ENCODE measurements around the gene MSL3B.
"Not testable (repeated sequence)": the region's sequence is repeated elsewhere in the genome, so short reads cannot be mapped to it uniquely, and the experiment has no call there.

MSL3B gene

DNA sequence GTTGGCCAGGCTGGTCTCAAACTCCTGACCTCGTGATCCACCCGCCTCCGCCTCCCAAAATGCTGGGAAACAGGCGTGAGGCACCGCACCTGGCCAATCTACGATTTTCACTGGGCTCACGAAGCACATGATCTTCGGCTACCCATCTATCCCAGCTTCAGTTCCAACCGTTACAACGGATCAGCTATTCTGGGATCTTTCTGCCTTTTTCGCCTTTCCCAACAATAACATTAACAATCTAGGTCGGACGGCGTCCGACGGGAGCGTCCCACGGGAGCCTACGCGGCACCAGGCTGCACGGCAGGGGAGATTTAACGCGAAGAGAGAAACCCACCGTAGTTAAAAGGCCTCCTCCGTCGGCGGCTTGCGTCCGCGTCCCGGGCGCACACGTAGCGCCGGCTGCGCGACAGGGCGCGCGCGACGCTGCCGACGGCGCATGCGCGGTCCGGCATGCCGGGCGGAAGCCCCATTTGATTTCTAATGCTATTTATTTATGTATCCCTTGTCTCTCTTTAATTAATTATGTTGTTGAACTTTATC is at the start of gene MSL3B:
Gene MSL3B (minus strand): TSS at position 394 of the 540 bp plus-strand sequence.
- DNase-seq: peak; percentile 25 to 65

DNA sequence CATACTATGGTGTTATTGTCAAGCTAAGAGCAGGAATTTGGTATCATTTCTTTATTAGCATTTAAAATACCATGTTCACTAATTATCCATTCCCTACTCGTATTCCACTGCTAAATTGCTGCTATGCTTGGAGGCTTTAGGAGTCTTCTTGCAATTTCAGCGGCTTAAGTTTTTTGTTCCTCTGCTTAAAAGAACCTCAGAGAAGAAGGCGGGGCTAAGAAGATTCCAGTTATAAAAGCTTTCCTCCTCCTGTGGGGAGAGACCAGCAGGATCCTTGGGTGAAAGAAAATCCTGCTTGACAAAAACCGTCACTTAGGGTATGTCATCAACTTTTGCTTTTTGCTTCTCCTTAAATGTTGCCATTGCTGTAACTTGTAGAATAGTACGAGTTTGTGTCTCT is 48.9 kb upstream of the MSL3B start, which contains the start of gene TRPM8:
Gene TRPM8 (plus strand): TSS at position 258 of the 400 bp plus-strand sequence. CDS start 9,165 bp downstream, outside the sequence.
- DNase-seq: no peak

DNA sequence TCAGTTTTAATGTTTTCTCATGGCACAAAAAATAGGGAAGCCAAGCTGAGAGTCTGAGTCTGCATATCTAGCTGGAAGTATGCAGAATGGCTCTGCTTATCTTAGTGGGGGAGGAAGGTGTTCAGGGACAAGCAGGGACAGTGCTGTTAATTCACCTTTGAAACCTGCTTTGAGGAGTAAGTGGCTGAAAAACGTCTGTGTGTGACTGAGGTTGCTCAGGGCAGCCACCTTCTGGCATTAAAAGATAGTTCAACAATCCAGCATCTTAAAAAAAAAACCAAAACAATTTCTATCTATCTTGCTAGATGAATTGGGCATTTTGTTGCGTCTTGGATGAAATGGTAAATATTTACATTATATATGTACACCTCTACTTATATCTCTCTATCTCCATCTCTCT is 46.9 kb upstream of the MSL3B start:
- DNase-seq: no peak

DNA sequence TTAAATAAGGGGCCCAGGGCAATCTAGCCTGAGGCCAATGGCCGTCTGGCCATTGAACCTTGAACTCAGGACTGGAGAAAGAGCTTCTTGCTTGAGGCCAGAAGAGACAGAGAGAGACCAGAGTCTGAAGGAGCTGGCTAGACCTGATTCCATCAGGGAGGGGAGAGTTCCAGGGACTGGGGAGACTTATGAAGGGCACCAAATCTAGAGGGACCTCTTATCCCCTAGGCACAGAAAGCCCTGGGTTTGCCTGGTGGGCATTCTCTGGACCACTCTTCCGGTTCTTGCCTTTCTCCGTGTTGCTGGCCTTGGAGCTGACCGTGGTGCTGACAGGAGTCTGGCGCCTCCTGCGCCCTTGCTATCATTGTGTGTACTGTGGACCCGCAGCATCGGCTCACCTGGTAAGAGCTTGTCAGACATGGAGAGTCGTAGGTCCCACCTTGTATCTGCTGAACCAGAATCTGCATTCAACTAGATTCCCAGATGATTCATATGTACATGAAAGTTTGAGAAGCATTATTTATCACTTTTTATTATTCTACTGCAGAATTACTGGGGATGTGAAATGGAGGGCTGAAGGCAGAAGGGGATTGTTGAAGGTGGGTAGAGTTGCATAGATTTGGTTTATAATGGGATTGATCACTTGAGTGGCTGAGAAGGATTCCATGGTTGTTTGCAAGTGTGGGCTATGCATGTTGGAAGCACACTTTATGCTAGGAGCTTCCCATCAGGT is 44.7 kb upstream of the MSL3B start:
- DNase-seq: no peak

DNA sequence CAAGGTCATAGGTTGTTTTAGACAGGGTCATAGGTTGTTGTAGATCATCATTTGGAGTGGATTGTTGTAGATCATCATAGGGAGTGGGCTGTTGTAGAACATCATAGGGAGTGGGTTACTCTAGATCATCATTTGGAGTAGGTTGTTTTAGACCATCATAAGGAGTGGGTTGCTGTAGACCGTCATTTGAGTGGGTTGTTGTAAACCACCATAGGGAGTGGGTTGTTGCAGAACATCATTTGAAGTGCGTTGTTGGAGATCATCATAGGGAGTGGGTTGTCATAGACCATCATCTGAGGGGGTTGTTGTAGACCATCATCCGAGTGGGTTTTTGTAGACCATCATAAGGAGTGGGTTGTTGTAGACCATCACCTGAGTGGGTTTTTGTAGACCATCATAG is 39.4 kb upstream of the MSL3B start:
- no peak for DNase-seq

DNA sequence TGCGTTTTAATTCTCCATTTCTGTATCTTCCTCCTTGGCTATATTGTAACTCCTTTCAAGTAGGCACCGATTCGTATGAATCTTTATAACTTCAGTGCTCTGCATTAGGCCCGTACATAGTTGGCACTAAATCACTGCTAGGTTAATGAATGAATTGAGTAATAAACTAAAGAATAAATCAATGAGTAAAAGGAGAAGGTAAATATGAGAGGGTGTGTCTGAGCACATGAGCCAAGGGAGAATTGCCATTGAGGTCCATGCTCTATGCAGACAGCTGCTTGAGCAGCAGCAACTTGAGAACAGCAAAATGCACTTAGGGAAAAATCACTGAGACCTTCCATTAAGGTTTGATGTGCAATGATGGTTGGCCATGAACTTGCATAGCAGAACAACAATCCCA is 37.8 kb upstream of the MSL3B start:
- no peak for DNase-seq

DNA sequence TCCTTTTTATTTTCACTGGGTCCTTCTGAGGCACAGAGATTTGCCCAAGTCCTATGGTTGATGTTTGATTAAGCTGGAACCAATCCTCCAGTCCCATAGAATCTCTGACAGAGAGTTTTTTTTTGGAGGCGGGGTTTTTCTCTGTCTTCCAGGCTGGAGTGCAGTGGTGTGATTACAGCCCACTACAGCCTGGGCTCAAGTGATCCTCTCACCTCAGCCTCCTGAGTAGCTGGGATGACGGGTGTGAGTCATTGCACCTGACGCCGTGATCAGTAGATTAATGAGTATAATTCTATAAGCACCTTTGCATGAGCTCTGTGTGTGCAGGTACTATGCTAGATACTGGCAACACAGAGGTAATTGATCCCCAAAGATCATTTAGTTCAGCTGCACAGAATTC is 33.7 kb upstream of the MSL3B start:
- DNase-seq: no peak

DNA sequence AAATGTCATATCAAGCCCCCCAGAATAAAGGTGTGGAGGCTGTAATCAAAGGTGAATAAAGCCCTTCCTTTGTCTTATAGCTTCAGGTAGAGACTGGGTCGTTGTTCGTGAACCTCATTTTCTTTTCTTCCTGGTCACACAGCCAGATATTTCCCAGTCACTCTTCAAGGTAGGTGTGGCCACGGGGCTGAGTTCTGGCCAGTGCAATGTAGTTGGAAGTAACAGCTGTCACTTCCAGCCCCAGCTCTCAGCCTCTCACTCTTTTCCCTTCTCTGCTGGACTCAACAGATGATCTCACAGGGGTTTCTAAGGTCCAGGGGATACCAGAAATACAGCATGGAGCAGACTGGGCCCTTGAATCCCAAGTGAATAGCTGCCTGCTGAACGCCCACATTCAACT is 33.2 kb upstream of the MSL3B start:
- no peak for DNase-seq

DNA sequence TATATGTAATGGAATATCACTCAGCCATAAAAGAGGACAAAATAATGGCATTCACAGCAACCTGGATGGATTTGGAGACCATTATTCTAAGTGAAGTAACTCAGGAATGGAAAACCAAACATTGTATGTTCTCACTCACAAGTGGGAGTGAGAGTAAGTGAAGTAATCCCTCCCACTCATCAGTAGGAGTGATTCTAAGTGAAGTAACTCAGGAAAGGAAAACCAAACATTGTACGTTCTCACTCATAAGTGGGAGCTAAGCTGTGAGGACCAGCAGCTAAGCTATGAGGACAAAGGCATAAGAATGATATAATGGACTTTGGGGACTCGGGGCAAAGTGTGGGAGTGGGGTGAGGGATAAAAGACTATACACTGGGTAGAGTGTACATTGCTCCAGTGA is 28.1 kb upstream of the MSL3B start:
- peak in 1 of 2 donors; percentile 11 for DNase-seq

DNA sequence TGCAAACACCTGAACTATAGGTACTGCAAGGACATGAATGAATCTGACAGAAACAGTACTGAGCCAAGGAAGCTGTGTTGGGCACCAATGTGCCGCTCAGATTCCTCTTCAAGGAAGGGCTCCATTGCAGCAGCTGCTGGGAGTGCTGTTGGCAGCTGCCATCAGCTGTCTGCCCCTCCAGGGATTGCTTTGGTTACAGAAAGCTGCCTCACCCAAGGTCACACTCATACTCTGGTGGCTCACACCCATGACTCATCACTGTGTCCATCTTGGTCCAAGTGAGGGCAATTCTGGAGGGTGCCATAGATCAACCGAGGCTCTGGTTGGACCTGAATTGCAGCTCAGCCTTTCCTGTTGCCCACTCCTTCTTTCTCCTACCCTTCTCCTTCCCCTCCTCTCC is 24.6 kb upstream of the MSL3B start:
- no peak for DNase-seq

DNA sequence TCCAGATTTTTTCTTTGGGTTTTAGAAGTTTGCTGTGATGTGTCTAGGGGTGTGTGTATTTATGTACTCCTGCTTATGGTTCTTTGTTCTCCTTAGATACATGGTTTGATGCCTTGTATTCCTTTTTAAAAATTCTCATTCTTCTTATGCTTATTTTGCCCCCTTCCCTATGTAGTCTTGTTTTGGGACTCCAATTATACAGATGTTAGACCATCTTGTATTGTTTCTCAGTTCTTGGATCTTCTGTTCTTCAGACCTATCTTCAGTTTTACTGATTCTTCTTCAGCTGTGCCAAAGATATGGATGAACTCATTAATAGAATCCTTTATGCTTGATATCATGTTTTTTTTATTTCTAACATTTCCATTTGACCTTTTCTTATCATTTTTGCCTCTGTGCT is 14.2 kb upstream of the MSL3B start:
- no peak for DNase-seq

DNA sequence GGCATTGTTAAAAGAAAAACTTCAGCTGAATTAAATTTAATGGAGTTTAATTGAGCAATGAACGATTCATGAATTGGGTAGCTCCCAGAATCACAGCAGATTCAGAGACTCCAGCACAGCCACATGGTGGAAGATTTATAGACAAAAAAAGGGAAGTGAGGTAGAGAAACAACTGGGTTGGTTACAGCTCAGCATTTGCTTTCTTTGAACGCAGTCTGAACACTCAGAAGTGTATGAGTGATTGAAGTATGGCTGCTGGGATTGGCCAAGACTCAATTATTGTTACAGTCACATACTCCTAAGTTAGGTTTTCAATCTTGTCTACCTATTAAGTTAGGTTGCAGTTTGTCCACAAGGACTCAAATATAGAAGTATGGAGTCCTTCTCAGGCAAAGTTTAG is 3.9 kb upstream of the MSL3B start:
- not testable (repeated sequence) for DNase-seq

DNA sequence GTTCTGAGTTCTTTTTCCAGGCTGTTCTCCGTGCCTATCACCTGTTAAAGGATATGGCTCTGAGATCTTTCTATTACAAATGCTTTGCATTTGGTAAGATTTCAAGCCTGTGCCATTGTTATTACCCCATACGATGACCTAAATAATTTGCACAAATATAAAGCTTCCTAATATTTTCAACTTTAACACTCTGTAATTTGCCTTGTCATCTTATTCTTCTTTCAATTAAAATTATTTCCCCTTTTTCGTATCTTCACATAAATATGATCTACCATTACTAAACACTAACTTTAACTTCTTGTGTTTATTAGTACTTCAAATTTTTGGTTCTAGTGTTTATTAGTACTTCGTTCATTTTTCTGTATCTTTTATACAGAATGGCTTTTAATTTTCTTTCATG is 3.2 kb upstream of the MSL3B start:
- DNase-seq: no peak

DNA sequence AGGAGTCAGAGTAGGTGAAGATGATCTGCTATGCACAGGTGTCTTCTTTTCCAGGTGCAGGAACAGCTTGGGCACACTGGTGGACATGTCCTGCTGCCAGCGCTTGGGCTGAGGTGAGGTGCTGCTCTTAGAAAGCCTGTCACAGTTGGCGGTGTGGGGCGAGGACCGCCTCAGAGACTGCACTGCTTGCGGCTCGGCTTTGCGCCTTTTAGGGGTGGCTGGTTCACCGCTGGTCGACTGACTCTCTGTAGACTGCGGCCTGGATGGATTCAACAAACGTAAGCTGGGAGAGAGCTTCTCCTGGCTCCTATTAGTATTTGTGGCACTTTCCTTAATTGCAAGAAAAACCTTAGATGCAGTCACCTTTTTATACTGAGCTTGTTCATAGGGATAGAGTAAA is 1.7 kb downstream of the MSL3B start:
- DNase-seq: no peak

DNA sequence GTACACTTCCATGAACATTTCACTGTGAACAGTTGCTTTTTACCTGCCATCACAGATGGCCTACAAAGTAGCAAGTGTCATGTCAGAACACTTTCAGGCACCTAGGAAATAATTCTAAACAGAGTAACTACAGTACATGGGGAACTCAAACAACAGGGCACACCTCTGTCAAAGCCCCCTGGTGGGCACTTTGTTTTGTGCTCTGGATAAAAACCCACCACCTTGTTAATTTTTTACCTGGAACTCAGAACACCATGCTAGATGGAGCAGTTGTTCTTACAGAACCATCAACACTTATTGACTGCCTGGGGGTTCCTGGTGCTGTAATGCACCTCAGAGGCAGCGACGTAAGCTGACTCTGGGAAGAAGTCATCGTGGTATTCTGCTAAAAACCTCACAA is 2.3 kb downstream of the MSL3B start:
- DNase-seq: no peak

DNA sequence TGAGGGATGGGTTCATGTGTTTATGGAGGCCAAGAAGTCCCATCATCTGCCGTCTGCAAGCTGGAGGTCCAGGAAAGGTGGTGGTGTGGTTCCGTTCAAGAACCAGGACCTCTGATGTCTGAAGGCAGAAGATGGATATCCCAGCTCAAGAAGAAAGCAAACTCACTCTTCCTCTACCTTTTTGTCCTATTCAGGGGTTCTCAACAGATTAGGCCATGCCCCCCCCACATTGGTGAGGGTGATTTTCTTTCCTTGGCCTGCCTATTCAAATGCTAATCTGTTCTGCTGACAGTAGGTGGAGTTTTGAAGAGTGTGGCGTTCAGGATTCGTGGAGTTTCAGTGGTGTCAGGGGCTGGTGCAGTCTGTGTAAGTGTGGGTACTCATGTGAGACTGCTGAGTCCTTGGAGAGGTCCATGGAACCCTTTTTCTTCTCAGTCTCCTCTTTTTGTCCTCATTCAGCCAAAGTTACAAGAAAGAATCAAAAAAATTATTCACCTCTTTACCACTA is 5.9 kb downstream of the MSL3B start:
- no peak for DNase-seq

DNA sequence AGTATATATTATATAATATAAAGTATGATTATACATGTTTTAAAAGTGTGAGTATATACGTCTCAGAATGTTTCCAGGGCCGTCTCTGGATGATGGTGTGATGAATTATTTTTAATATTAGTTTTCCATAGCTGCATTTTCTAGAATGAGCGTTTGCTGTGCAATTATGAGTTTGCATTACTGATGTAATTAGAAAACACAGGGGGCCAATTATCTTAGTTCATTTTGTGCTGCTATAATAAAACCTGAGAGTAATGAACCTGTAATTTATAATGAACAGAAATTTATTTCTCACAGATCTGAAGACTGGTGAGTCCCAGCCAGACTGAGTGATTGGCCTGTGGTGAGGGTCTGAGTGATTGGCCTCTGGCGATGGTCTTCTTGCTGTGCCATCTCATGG is 9.9 kb downstream of the MSL3B start:
- no peak for DNase-seq

DNA sequence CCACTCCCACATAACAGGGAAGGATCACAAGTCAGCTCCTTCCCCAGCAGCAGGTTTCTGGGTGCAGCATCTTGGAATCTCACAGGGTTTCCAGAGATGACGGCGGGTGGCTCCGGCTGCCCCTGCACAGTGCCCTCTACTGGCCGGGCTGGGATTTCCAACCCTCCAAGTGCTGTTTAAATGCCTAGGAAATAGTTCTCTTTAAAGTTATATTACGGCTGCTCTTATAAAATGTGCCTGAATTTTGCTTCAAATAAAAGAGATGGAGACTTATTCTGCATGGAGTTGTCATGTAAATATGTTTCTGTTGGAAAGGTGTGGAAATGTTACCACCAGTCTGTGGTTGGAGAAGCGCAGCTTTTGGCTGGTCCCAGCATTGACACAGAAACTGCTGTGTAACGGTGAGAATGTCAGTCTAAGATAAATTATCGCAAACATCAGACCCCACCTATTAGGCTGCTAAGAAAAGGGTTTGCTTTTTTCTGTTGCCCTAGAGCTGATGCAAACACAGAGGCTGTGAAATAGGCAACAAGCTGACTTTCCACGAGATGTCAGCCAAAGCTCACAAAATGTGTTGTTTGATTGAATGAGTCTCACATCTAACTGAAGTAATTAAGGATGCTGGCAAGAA is 10.6 kb downstream of the MSL3B start:
- peak; percentile 28 to 73 for DNase-seq

DNA sequence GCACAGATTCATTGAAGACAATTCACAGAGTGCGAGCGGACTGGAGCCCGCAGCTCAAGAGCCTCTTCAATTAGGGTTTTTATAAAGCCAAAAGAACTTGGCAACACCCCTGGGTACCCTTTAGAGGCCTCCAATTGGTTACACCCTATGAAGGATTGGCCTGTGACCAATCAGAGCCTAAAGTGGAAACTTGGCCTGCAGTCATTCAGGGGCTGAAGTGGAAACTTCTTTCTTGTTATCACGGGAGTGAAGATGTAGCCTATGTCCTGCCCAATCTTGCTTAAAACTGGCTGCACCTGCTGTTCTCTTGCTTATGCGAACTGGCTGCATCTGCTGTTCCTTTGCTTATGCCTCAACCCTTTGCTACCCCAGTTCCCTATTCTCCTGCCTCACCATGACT is 12.0 kb downstream of the MSL3B start:
- no peak for DNase-seq

DNA sequence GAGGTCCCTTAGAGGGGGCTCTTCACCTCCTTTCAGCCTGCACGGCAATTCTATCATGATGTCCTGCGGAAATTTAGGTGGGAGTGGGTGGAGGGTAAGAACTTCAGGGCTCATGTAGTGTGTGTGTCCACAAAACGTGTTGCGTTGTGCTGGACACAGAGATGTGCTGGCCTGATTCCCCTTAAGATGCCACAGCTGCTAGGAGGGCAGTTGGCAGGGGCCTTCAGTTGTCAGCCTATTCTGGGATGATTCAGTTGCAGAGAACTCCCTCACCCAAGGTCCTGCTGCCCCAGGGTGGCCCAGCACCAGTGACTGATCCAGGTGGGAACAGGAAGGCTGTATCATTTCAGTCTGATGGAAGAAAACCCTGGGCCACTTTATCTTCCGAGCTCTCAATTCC is 12.8 kb downstream of the MSL3B start:
- no peak for DNase-seq

DNA sequence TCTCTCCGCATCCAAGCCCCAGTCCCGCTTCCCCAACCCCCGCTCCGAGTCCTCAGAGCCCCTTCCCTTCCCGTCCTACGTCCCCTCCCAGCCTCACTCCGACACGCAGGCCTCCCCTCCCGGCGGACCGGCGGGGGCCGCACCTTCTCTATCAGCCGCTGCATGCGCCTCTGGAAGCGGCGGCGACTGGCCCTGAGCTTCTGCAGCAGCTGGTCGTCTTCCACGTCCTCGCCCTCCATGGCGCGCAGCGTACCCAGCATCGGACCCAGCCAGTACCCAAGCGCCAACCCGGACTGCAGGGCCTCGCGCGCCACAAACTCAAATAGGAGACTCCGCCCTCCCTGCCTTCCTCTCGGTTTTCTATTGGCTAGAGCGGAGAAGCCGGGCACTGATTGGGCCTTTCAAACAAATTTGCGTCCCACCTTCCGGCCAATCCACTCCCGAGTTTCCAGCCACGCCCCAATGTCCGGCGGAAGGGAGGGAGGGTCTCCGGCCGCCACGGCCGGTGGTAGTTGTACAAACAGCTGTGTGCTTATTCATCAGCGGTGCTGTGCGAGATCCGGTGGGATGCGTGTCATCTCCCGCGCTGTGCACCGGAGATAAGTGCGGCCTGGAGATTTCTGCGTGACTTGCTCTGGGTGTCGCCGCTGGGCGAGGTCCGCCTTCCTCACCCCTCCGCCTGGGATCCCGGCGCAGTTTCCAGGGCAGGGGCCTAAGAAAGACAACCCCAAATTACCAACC is 13.8 kb downstream of the MSL3B start, which contains the start of gene HJURP:
Gene HJURP (minus strand): TSS at position 295 of the 741 bp plus-strand sequence. CDS start 35 bp downstream, at position 260.
- peak; percentile 89 to 96 for DNase-seq

DNA sequence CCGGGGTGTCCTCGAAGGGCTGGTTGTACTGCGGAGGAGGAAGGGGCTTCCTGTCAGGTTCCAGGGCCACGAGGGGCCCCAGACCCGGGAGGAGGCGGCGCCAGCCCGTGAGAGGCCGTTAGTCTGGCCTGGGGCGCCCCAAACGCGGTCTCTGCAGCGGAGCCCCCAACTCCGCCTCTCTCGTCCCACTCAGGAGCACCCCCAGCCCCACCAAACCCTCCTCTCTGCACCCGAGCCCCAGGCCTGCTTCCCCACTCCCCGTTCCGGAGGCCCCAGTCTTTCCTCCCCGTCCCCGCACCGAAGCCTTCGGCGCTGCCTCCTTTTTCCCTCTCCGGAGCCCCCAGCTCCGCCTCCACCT is 14.3 kb downstream of the MSL3B start:
- DNase-seq: no peak

DNA sequence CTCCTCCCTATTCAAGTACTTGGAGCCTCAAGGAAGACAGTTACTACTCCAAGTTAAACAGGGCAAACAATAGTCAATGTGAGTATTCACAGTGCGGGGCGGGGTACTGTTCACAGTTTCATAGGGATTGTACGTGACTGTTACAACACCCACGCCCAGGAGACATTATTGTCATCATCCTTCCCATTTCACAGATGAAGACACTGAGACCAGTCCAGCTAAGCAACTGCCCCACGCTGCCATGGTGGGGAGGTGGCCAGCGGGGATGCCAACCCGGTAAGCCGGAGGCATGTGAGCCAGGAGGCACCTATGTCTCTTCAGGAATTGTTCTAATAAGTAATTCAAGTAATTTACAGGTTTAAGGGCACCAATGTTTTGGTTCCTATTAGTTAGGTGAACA is 14.8 kb downstream of the MSL3B start:
- no peak for DNase-seq
